Endothelial cell of umbilical vein (primary cell): ENCODE data around the gene TIMM21.

Source experiments
- EZH2 ChIP-seq: IDR thresholded peaks from 2 replicates; pipeline ENCODE4 v1.6.1; 2012; ENCODE audit warnings: borderline replicate concordance, low read depth, mild to moderate bottlenecking, moderate library complexity, low read length, inconsistent platforms; ENCODE audit not compliant: severe bottlenecking
- POLR2A ChIP-seq: IDR thresholded peaks from 2 replicates; pipeline ENCODE4 v1.6.1; 2012; ENCODE audit warnings: low read depth, mild to moderate bottlenecking, control low read depth, low read length
- TF ChIP-seq, protein P1 (sequence below), 2 donors: IDR thresholded peaks; 1 replicate in 1 of 2; 2 replicates in 1 of 2; pipeline ENCODE4 v1.5.1; 2011; ENCODE audit warnings: low read length in 2 of 2, mild to moderate bottlenecking in 2 of 2, moderate library complexity in 2 of 2, control low read depth in 1 of 2, inconsistent platforms in 1 of 2, low read depth in 1 of 2; ENCODE audit not compliant: insufficient read depth in 1 of 2; ENCODE audit errors: extremely low read depth in 1 of 2

GRCh38 chr18:74194691-74195090, 46.4 kb downstream of the TIMM21 start:
- TF ChIP-seq, protein P1, sequence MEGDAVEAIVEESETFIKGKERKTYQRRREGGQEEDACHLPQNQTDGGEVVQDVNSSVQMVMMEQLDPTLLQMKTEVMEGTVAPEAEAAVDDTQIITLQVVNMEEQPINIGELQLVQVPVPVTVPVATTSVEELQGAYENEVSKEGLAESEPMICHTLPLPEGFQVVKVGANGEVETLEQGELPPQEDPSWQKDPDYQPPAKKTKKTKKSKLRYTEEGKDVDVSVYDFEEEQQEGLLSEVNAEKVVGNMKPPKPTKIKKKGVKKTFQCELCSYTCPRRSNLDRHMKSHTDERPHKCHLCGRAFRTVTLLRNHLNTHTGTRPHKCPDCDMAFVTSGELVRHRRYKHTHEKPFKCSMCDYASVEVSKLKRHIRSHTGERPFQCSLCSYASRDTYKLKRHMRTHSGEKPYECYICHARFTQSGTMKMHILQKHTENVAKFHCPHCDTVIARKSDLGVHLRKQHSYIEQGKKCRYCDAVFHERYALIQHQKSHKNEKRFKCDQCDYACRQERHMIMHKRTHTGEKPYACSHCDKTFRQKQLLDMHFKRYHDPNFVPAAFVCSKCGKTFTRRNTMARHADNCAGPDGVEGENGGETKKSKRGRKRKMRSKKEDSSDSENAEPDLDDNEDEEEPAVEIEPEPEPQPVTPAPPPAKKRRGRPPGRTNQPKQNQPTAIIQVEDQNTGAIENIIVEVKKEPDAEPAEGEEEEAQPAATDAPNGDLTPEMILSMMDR (IDR thresholded peaks at IDR 0.05; ENCODE audit: extremely low read depth in 1 of 2, insufficient read depth in 1 of 2, low read depth in 1 of 2, low read length in 2 of 2): no peak
- TF ChIP-seq POLR2A (no peak), EZH2 (no peak)
